SK-N-SH (cell line): ENCODE measurements around the gene TSPAN32. TPM values are rescaled to one million over a fixed set of nuclear protein-coding genes. Genes with fewer than 3 reads are reported as not detected.

Experiments used
- CTCF ChIA-PET: fragments of 300-600, 350-600 bp; formaldehyde crosslinking; extraction: SDS; loops from one replicate; lab custom pipeline; 2021; lab: Yijun Ruan, JAX
- POLR2A ChIA-PET: fragments of 350-600 bp; sonication (Branson Sonifier 250); formaldehyde crosslinking; extraction: SDS; loops from one replicate; lab custom pipeline; 2020; ENCODE audit warnings: antibody characterized with exemption, inconsistent platforms; lab: Yijun Ruan, JAX
- DNase-seq: peaks from one replicate; pipeline ENCODE4 v3.0.0; 2012
- H2AFZ ChIP-seq: fragments of 200-600 bp; sonication (generic); 2 replicates; pipeline ENCODE4 v1.8.1; 2016; ENCODE audit warnings: antibody characterized with exemption, mild to moderate bottlenecking, low read depth
- H3F3A ChIP-seq: fragments of 200-600 bp; sonication (generic); replicated peaks from 2 replicates; pipeline ENCODE3; 2016; ENCODE audit warnings: antibody characterized with exemption, mild to moderate bottlenecking; ENCODE audit not compliant: insufficient read depth
- H3K27ac ChIP-seq, 2 experiments: fragments of 200-500 bp in 1 of 2; fragments of 200-600 bp in 1 of 2; sonication (Bioruptor generic) in 1 of 2; sonication (generic), shearing (Covaris generic) in 1 of 2; 2 replicates each; pipeline versions ENCODE4 v1.5.1 to v1.6.1; 2014 to 2016; ENCODE audit warnings: low read depth in 2 of 2, inconsistent platforms in 1 of 2, low read length in 1 of 2, mild to moderate bottlenecking in 1 of 2, mixed read lengths in 1 of 2
- H3K27me3 ChIP-seq: fragments of 200-600 bp; sonication (generic), shearing (Covaris generic); 2 replicates; pipeline ENCODE4 v1.6.1; 2016; ENCODE audit warnings: mixed run types; ENCODE audit not compliant: insufficient read depth
- H3K36me3 ChIP-seq, 2 experiments: fragments of 200-500 bp in 1 of 2; fragments of 200-600 bp in 1 of 2; sonication (Bioruptor generic) in 1 of 2; sonication (generic) in 1 of 2; replicated peaks in 1 of 2; 2 replicates each; pipeline versions ENCODE3 to v1.5.1; 2014 to 2016; ENCODE audit warnings: low read length in 1 of 2, mild to moderate bottlenecking in 1 of 2; ENCODE audit not compliant: insufficient read depth in 2 of 2, control insufficient read depth in 1 of 2
- H3K4me1 ChIP-seq, 2 experiments: fragments of 200-500 bp in 1 of 2; fragments of 200-600 bp in 1 of 2; sonication (Bioruptor generic) in 1 of 2; sonication (generic), shearing (Covaris generic) in 1 of 2; 2 replicates each; pipeline versions ENCODE4 v1.5.1 to v1.6.1; 2014 to 2016; ENCODE audit warnings: low read depth in 1 of 2, low read length in 1 of 2, mixed run types in 1 of 2; ENCODE audit not compliant: insufficient read depth in 2 of 2, control insufficient read depth in 1 of 2
- H3K4me2 ChIP-seq: fragments of 200-600 bp; sonication (generic), shearing (Covaris generic); 2 replicates; pipeline ENCODE4 v1.6.1; 2017; ENCODE audit warnings: mixed run types
- H3K4me3 ChIP-seq, 2 experiments: fragments of 200-500 bp in 1 of 2; fragments of 200-600 bp in 1 of 2; sonication (Bioruptor generic) in 1 of 2; sonication (generic), shearing (Covaris generic) in 1 of 2; 2 replicates each; pipeline versions ENCODE4 v1.5.1 to v1.8.1; 2014 to 2016; ENCODE audit warnings: low read depth in 2 of 2, inconsistent platforms in 1 of 2, low read length in 1 of 2, mild to moderate bottlenecking in 1 of 2, mixed read lengths in 1 of 2, moderate library complexity in 1 of 2
- H3K79me2 ChIP-seq: fragments of 200-600 bp; sonication (generic); 2 replicates; pipeline ENCODE4 v1.8.1; 2017; ENCODE audit warnings: mild to moderate bottlenecking; ENCODE audit not compliant: insufficient read depth
- H3K9ac ChIP-seq: fragments of 200-600 bp; sonication (generic); 2 replicates; pipeline ENCODE4 v1.6.1; 2017; ENCODE audit warnings: mixed run types
- H3K9me2 ChIP-seq: fragments of 200-600 bp; sonication (generic); 2 replicates; pipeline ENCODE4 v1.6.1; 2017; ENCODE audit warnings: mixed run types
- H3K9me3 ChIP-seq: fragments of 200-600 bp; sonication (generic); 2 replicates; pipeline ENCODE4 v1.6.1; 2017; ENCODE audit warnings: mixed run types, mild to moderate bottlenecking, moderate library complexity
- H4K20me1 ChIP-seq: fragments of 200-600 bp; sonication (generic); 2 replicates; pipeline ENCODE4 v1.6.1; 2017; ENCODE audit warnings: mild to moderate bottlenecking, mixed run types; ENCODE audit not compliant: insufficient read depth
- CHD2 ChIP-seq: fragments of 150-350 bp; IDR thresholded peaks from 2 replicates; pipeline ENCODE4 v1.6.1; 2018; ENCODE audit warnings: low read length; ENCODE audit not compliant: partially characterized antibody
- ELF1 ChIP-seq: IDR thresholded peaks from 2 replicates; pipeline ENCODE4 v1.4.0; 2012
- FOSL2 ChIP-seq: IDR thresholded peaks from 2 replicates; pipeline ENCODE4 v1.4.0; 2012; ENCODE audit warnings: low read depth, mild to moderate bottlenecking, moderate library complexity, borderline replicate concordance
- GATA2 ChIP-seq: sonication (generic); formaldehyde crosslinking; IDR thresholded peaks from 2 replicates; pipeline ENCODE4 v1.5.0; 2020; ENCODE audit warnings: mild to moderate bottlenecking, missing genetic modification reagents
- IRF3 ChIP-seq: fragments of 150-350 bp; IDR thresholded peaks from 2 replicates; pipeline ENCODE4 v1.6.1; 2016; ENCODE audit warnings: mild to moderate bottlenecking, low read depth, low read length
- JUND ChIP-seq: IDR thresholded peaks from 2 replicates; pipeline ENCODE4 v1.4.0; 2012
- MEF2A ChIP-seq: IDR thresholded peaks from 2 replicates; pipeline ENCODE4 v1.4.0; 2012; ENCODE audit warnings: low read depth, borderline replicate concordance
- MXI1 ChIP-seq: IDR thresholded peaks from 2 replicates; pipeline ENCODE4 v1.6.1; 2012; ENCODE audit warnings: mild to moderate bottlenecking, low read depth, low read length, improper control_type of control experiment
- POLR2AphosphoS5 ChIP-seq: IDR thresholded peaks from 2 replicates; pipeline ENCODE4 v1.6.1; 2012; ENCODE audit warnings: low read depth, low read length
- SIN3A ChIP-seq: IDR thresholded peaks from 2 replicates; pipeline ENCODE4 v1.6.1; 2012; ENCODE audit warnings: low read depth, mild to moderate bottlenecking, low read length, moderate library complexity, borderline replicate concordance
- TAF1 ChIP-seq: IDR thresholded peaks from 2 replicates; pipeline ENCODE4 v1.6.1; 2012; ENCODE audit warnings: low read depth, mild to moderate bottlenecking, low read length, moderate library complexity, borderline replicate concordance
- TEAD4 ChIP-seq: IDR thresholded peaks from 2 replicates; pipeline ENCODE4 v1.4.0; 2012; ENCODE audit warnings: mild to moderate bottlenecking, borderline replicate concordance; ENCODE audit not compliant: insufficient read depth
- USF1 ChIP-seq: IDR thresholded peaks from 2 replicates; pipeline ENCODE4 v1.4.0; 2012; ENCODE audit warnings: low read depth, borderline replicate concordance
- YY1 ChIP-seq: IDR thresholded peaks from 2 replicates; pipeline ENCODE4 v1.4.0; 2012; ENCODE audit warnings: low read depth, mild to moderate bottlenecking
- WGBS: methylation state at CpG from one replicate; pipeline ENCODE4 v1.1.6; 2017; ENCODE audit warnings: low lambda C conversion rate; 5-methylcytosine and 5-hydroxymethylcytosine counted together
- polyA plus RNA-seq, 3 experiments: library from polyadenylated mRNA; depleted of rRNA; stranded (reverse); fragments of >200 nt; gene quantifications; 2 replicates each; pipeline ENCODE4 v1.2.3, GENCODE V29; 2012
- TF ChIP-seq, protein P1 (sequence below): IDR thresholded peaks from 2 replicates; pipeline ENCODE4 v1.4.0; 2012; ENCODE audit warnings: low read depth, borderline replicate concordance
- TF ChIP-seq, protein P2 (sequence below): fragments of 150-350 bp; IDR thresholded peaks from 2 replicates; pipeline ENCODE4 v1.6.1; 2017; ENCODE audit warnings: antibody characterized with exemption, low read length, low read depth, borderline replicate concordance
- TF ChIP-seq, protein P3 (sequence below): fragments of 200-600 bp; sonication (generic); IDR thresholded peaks from 2 replicates; pipeline ENCODE4 v1.6.1; 2017; ENCODE audit warnings: antibody characterized with exemption, mild to moderate bottlenecking, moderate library complexity

TSPAN32 gene
- polyA plus RNA-seq, 1 of the 3 experiments (the other 2 are of a cell fraction), result 0.12 TPM

DNA sequence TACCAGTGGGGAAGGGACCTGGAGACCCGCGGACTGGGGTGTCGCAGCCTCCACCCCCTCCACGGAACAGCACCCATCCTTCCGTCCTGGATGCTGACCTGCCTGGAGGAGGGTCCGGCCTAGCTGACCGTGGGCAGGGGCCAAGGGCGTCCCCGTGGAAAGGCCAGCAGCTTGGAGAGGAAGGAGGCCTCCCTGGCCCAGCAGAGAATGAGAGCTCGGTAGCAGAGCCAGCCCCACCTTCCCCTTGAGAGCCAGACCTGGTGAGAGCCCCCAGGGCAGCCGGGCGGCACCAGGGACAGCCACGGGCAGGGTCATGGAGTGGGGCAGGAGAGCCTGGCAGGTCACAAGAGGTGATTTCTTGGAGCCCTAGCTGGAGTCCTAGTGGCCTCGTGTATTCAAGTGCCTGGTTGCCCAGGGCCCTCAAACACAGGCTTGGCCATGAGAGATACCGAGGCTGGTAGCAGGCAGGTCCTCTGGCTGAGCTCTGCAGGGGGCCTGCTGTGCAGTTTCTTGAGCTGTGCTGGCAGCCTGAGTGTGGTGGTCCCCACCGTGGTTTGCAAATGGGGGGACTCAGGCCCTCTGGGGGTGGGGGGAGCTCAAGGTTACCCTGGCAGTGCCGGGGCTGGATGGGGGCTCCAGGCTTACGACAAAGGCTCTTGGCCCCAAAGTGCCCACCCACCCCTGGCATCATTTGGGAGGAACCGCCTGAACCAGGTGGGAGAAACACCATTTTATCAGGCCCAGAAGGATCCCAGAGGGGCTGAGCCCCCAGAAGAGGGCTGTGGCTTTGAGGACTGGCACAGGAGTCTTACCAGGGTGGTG, 7.6 kb downstream of the TSPAN32 start:
- Histone ChIP-seq H3K9me2 (no peaks in the 10 kb centered on the region), H2AFZ (no peak overlapping the region), H3K9ac (no peak overlapping the region), H3K36me3 (no peaks in the 10 kb centered on the region), H3K27ac (no peak overlapping the region), H3K4me3 (no peak overlapping the region), H3F3A (peaks cover 4% of the 10 kb centered on the region), H4K20me1 (no peaks in the 10 kb centered on the region), H3K27me3 (no peaks in the 10 kb centered on the region), H3K4me2 (no peak overlapping the region), H3K79me2 (no peaks in the 10 kb centered on the region), H3K9me3 (no peaks in the 10 kb centered on the region), H3K4me1 (peaks cover 28 to 30% of the 10 kb centered on the region in 2 experiments; a peak in 3 of 4 replicates)
- DNase-seq, result no peak
- WGBS, result 73% methylated on average over 5 of the region's 19 CpGs
- no peak for TF ChIP-seq YY1
- no peak for TF ChIP-seq ELF1
- no peak for TF ChIP-seq POLR2AphosphoS5
- TF ChIP-seq, protein P1, sequence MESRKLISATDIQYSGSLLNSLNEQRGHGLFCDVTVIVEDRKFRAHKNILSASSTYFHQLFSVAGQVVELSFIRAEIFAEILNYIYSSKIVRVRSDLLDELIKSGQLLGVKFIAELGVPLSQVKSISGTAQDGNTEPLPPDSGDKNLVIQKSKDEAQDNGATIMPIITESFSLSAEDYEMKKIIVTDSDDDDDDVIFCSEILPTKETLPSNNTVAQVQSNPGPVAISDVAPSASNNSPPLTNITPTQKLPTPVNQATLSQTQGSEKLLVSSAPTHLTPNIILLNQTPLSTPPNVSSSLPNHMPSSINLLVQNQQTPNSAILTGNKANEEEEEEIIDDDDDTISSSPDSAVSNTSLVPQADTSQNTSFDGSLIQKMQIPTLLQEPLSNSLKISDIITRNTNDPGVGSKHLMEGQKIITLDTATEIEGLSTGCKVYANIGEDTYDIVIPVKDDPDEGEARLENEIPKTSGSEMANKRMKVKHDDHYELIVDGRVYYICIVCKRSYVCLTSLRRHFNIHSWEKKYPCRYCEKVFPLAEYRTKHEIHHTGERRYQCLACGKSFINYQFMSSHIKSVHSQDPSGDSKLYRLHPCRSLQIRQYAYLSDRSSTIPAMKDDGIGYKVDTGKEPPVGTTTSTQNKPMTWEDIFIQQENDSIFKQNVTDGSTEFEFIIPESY, result no peak
- no peak for TF ChIP-seq USF1
- TF ChIP-seq SIN3A, result no peak
- no peak for TF ChIP-seq IRF3
- TF ChIP-seq, protein P2, sequence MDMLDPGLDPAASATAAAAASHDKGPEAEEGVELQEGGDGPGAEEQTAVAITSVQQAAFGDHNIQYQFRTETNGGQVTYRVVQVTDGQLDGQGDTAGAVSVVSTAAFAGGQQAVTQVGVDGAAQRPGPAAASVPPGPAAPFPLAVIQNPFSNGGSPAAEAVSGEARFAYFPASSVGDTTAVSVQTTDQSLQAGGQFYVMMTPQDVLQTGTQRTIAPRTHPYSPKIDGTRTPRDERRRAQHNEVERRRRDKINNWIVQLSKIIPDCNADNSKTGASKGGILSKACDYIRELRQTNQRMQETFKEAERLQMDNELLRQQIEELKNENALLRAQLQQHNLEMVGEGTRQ, result no peak
- TF ChIP-seq JUND, result no peak
- TF ChIP-seq, protein P3, sequence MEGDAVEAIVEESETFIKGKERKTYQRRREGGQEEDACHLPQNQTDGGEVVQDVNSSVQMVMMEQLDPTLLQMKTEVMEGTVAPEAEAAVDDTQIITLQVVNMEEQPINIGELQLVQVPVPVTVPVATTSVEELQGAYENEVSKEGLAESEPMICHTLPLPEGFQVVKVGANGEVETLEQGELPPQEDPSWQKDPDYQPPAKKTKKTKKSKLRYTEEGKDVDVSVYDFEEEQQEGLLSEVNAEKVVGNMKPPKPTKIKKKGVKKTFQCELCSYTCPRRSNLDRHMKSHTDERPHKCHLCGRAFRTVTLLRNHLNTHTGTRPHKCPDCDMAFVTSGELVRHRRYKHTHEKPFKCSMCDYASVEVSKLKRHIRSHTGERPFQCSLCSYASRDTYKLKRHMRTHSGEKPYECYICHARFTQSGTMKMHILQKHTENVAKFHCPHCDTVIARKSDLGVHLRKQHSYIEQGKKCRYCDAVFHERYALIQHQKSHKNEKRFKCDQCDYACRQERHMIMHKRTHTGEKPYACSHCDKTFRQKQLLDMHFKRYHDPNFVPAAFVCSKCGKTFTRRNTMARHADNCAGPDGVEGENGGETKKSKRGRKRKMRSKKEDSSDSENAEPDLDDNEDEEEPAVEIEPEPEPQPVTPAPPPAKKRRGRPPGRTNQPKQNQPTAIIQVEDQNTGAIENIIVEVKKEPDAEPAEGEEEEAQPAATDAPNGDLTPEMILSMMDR, result no peak
- no peak for TF ChIP-seq GATA2 (CRISPR knock-in tag)
- no peak for TF ChIP-seq TAF1
- no peak for TF ChIP-seq MEF2A
- TF ChIP-seq CHD2, result no peak
- no peak for TF ChIP-seq TEAD4
- no peak for TF ChIP-seq FOSL2
- TF ChIP-seq MXI1, result no peak
- ChIA-PET POLR2A (interaction anchor here (1.5 kb wide), 1 partner anchor 67 kb away, joined by 5 read pairs; no protein-coding TSS in a partner anchor), CTCF (interaction anchor here (0.6 to 10.5 kb wide), 5 partner anchors 90 to 245 kb away, joined by 3 to 101 read pairs (median 5); no protein-coding TSS in a partner anchor)
